Ascending aorta (tissue), 2 donors: ENCODE results near the gene PDE6C. TPM values are rescaled to one million over a fixed set of nuclear protein-coding genes. Genes with fewer than 3 reads are reported as not detected.

Experiments
- DNase-seq, 2 donors: peaks; one replicate each; pipeline ENCODE4 v3.0.0-alpha.2; 2019; ENCODE audit warnings: low spot score in 2 of 2
- H3K27ac ChIP-seq, 2 donors: fragments of 200-600 bp; sonication (generic); one replicate each; pipeline ENCODE4 v1.5.1; 2016 to 2017; ENCODE audit warnings: mild to moderate bottlenecking in 1 of 2
- H3K27me3 ChIP-seq: fragments of 200-600 bp; sonication (generic); one replicate; pipeline ENCODE4 v1.5.1; 2017
- H3K36me3 ChIP-seq, 2 donors: fragments of 200-600 bp; sonication (generic); one replicate each; pipeline ENCODE4 v1.5.1; 2016
- H3K4me1 ChIP-seq, 2 donors: fragments of 200-600 bp; sonication (generic); one replicate each; pipeline ENCODE4 v1.5.1; 2016 to 2017; ENCODE audit warnings: mild to moderate bottlenecking in 1 of 2
- H3K4me3 ChIP-seq, 2 donors: fragments of 200-600 bp; sonication (generic); one replicate each; pipeline ENCODE4 v1.5.1; 2016 to 2017; ENCODE audit warnings: mild to moderate bottlenecking in 1 of 2
- H3K9me3 ChIP-seq, 2 donors: fragments of 200-600 bp; sonication (generic); one replicate each; pipeline ENCODE4 v1.5.1; 2016
- CTCF ChIP-seq, 3 experiments: fragments of 200-600 bp in 2 of 3; fragments of 450-650 bp in 1 of 3; sonication (generic) in 2 of 3; IDR thresholded peaks; one replicate each; pipeline ENCODE4 v1.5.1; 2016 to 2019; ENCODE audit warnings: antibody characterized with exemption in 3 of 3, mild to moderate bottlenecking in 1 of 3, moderate library complexity in 1 of 3
- intact Hi-C: fragments of 100-400 bp; cut with DNase I; formaldehyde crosslinking; loops from one replicate; pipeline ENCODE4 v1.15.1; 2023
- total RNA-seq: library from RNA; depleted of rRNA; stranded (reverse); fragments of >200 nt; gene quantifications from one replicate; pipeline ENCODE4 v1.1.0, GENCODE V29; 2016

PDE6C gene
- total RNA-seq, 1 donor from 2014 or later: not detected

GRCh38 chr10:93603023-93603422 is 9.3 kb upstream of the PDE6C start:
- Histone ChIP-seq H3K27ac (no peak overlapping the region), H3K4me3 (no peak overlapping the region), H3K4me1 (peaks cover 0 to 9% of the 10 kb centered on the region in 2 donors), H3K36me3 (no peaks in the 10 kb centered on the region), H3K9me3 (no peaks in the 10 kb centered on the region), H3K27me3 (no peaks in the 10 kb centered on the region)
- no peak for DNase-seq
- intact Hi-C loops: no loop called here
- TF ChIP-seq CTCF (IDR thresholded peaks at IDR 0.05): no peak

- peaks cover 0 to 9% of the 10 kb centered on the region in 2 donors for H3K4me1 ChIP-seq
- H3K4me3 ChIP-seq: no peak overlapping the region
- no peak for DNase-seq
- H3K9me3 ChIP-seq: no peaks in the 10 kb centered on the region
- H3K27me3 ChIP-seq: no peaks in the 10 kb centered on the region
- no peaks in the 10 kb centered on the region for H3K36me3 ChIP-seq
- H3K27ac ChIP-seq: no peak overlapping the region
- TF ChIP-seq CTCF (IDR thresholded peaks at IDR 0.05): no peak
- intact Hi-C loops: no loop called here
Measured at GRCh38 chr10:93604146-93604545, 8.2 kb upstream of the PDE6C start.

GRCh38 chr10:93608421-93608820 is 3.9 kb upstream of the PDE6C start:
- no peak overlapping the region for H3K27ac ChIP-seq
- H3K36me3 ChIP-seq: no peaks in the 10 kb centered on the region
- no peaks in the 10 kb centered on the region for H3K27me3 ChIP-seq
- DNase-seq: no peak
- no peaks in the 10 kb centered on the region for H3K4me1 ChIP-seq
- intact Hi-C loops: no loop called here
- no peak for TF ChIP-seq CTCF (IDR thresholded peaks at IDR 0.05)
- H3K4me3 ChIP-seq: no peak overlapping the region
- no peaks in the 10 kb centered on the region for H3K9me3 ChIP-seq

- no peak for DNase-seq
- H3K27me3 ChIP-seq: no peaks in the 10 kb centered on the region
- no peak overlapping the region for H3K27ac ChIP-seq
- no peaks in the 10 kb centered on the region for H3K36me3 ChIP-seq
- no peak overlapping the region for H3K4me3 ChIP-seq
- intact Hi-C loops: no loop called here
- no peaks in the 10 kb centered on the region for H3K9me3 ChIP-seq
- no peaks in the 10 kb centered on the region for H3K4me1 ChIP-seq
- no peak for TF ChIP-seq CTCF (IDR thresholded peaks at IDR 0.05)
Measured at GRCh38 chr10:93613126-93613525, 789 bp downstream of the PDE6C start.

- no peaks in the 10 kb centered on the region for H3K4me1 ChIP-seq
- intact Hi-C loops: no loop called here
- H3K27ac ChIP-seq: no peak overlapping the region
- H3K4me3 ChIP-seq: no peak overlapping the region
- no peak for DNase-seq
- no peaks in the 10 kb centered on the region for H3K27me3 ChIP-seq
- H3K36me3 ChIP-seq: no peaks in the 10 kb centered on the region
- H3K9me3 ChIP-seq: no peaks in the 10 kb centered on the region
- no peak for TF ChIP-seq CTCF (IDR thresholded peaks at IDR 0.05)
Measured at GRCh38 chr10:93614101-93614825, 1.9 kb downstream of the PDE6C start.
